ENCODE results near the gene GMDS. TPM values are rescaled to one million over a fixed set of nuclear protein-coding genes. Genes with fewer than 3 reads are reported as not detected.
A peak's percentile ranks its signal among the peaks of the same experiment; 100 is the strongest.

GMDS gene
- polyA plus RNA-seq, 1 of the 3 experiments (the other 2 are of a cell fraction), result 12.3 TPM

GRCh38 chr6:1667012-1667804 lies 578.2 kb downstream of the GMDS start:
- Histone ChIP-seq H3F3A (replicated peaks; ENCODE audit: insufficient read depth) (no peaks in the 10 kb centered on the region), H3K9me3 (no peaks in the 10 kb centered on the region), H3K36me3 (replicated peaks in 1 of 2; ENCODE audit: control insufficient read depth in 1 of 2, insufficient read depth in 2 of 2, low read length in 1 of 2) (no peaks in the 10 kb centered on the region), H3K27me3 (ENCODE audit: insufficient read depth) (no peaks in the 10 kb centered on the region), H3K9me2 (no peaks in the 10 kb centered on the region), H3K4me1 (ENCODE audit: control insufficient read depth in 1 of 2, insufficient read depth in 2 of 2, low read depth in 1 of 2, low read length in 1 of 2) (peaks cover 11 to 20% of the 10 kb centered on the region in 2 experiments; a peak in 3 of 4 replicates), H3K9ac (no peak overlapping the region), H3K27ac (ENCODE audit: low read depth in 2 of 2, low read length in 1 of 2) (peak overlapping the region; percentile 25 to 89; a peak in 3 of 4 replicates), H3K4me2 (no peak overlapping the region), H3K4me3 (ENCODE audit: low read depth in 2 of 2, low read length in 1 of 2) (no peak overlapping the region), H2AFZ (ENCODE audit: low read depth) (no peak overlapping the region; the same call in 1 of the 2 replicates), H4K20me1 (ENCODE audit: insufficient read depth) (no peaks in the 10 kb centered on the region), H3K79me2 (ENCODE audit: insufficient read depth) (no peaks in the 10 kb centered on the region)
- POLR2A ChIA-PET, result no interaction called here
- peak; percentile 74 for DNase-seq
- WGBS (ENCODE audit: low lambda C conversion rate), result 41% methylated on average over 6 of the region's 6 CpGs
- CTCF ChIA-PET, result interaction anchor here (1.4 to 2.0 kb wide), 2 partner anchors 20 to 437 kb away, joined by 6 read pairs; no protein-coding TSS in a partner anchor
- TF ChIP-seq RCOR1 (IDR thresholded peaks at IDR 0.05; ENCODE audit: low read length), result peak; percentile 64; the same call in 1 of the 2 replicates
- TF ChIP-seq ZBTB33 (IDR thresholded peaks at IDR 0.05; ENCODE audit: borderline replicate concordance, low read depth), result no peak
- no peak for TF ChIP-seq SMC3 (IDR thresholded peaks at IDR 0.05; ENCODE audit: low read depth, low read length)
- no peak for TF ChIP-seq GABPA (IDR thresholded peaks at IDR 0.05; ENCODE audit: low read depth)
- TF ChIP-seq GATA2 (CRISPR knock-in tag; IDR thresholded peaks at IDR 0.05), result peak; percentile 90
- TF ChIP-seq CHD2 (IDR thresholded peaks at IDR 0.05; ENCODE audit: low read length, partially characterized antibody), result peak; percentile 57
- TF ChIP-seq NFIC (IDR thresholded peaks at IDR 0.05; ENCODE audit: borderline replicate concordance), result no peak
- TF ChIP-seq POLR2AphosphoS5 (IDR thresholded peaks at IDR 0.05; ENCODE audit: low read depth, low read length), result no peak; the same call in 1 of the 2 replicates
- TF ChIP-seq RFX5 (IDR thresholded peaks at IDR 0.05; ENCODE audit: low read length), result peak; percentile 70; the same call in 1 of the 2 replicates
- TF ChIP-seq FOXM1 (IDR thresholded peaks at IDR 0.05; ENCODE audit: low read depth), result no peak
- no peak for TF ChIP-seq RXRA (IDR thresholded peaks at IDR 0.05; ENCODE audit: borderline replicate concordance, low read depth)
- TF ChIP-seq FOXJ3 (CRISPR knock-in tag; IDR thresholded peaks at IDR 0.05), result peak; percentile 45; the same call in 1 of the 2 replicates
- no peak for TF ChIP-seq JUND (IDR thresholded peaks at IDR 0.05)
- TF ChIP-seq EZH2phosphoT487 (IDR thresholded peaks at IDR 0.05; ENCODE audit: borderline replicate concordance, low read depth), result no peak
- TF ChIP-seq MEF2A (IDR thresholded peaks at IDR 0.05; ENCODE audit: borderline replicate concordance, low read depth), result no peak
- TF ChIP-seq, protein P1, sequence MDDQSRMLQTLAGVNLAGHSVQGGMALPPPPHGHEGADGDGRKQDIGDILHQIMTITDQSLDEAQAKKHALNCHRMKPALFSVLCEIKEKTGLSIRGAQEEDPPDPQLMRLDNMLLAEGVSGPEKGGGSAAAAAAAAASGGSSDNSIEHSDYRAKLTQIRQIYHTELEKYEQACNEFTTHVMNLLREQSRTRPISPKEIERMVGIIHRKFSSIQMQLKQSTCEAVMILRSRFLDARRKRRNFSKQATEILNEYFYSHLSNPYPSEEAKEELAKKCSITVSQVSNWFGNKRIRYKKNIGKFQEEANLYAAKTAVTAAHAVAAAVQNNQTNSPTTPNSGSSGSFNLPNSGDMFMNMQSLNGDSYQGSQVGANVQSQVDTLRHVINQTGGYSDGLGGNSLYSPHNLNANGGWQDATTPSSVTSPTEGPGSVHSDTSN (IDR thresholded peaks at IDR 0.05), result peak; percentile 8; the same call in 1 of the 2 replicates
- peak; percentile 8; the same call in 1 of the 2 replicates for TF ChIP-seq RAD21 (IDR thresholded peaks at IDR 0.05; ENCODE audit: low read length)
- TF ChIP-seq SIN3A (IDR thresholded peaks at IDR 0.05; ENCODE audit: borderline replicate concordance, low read depth, low read length), result no peak
- TF ChIP-seq, protein P2, sequence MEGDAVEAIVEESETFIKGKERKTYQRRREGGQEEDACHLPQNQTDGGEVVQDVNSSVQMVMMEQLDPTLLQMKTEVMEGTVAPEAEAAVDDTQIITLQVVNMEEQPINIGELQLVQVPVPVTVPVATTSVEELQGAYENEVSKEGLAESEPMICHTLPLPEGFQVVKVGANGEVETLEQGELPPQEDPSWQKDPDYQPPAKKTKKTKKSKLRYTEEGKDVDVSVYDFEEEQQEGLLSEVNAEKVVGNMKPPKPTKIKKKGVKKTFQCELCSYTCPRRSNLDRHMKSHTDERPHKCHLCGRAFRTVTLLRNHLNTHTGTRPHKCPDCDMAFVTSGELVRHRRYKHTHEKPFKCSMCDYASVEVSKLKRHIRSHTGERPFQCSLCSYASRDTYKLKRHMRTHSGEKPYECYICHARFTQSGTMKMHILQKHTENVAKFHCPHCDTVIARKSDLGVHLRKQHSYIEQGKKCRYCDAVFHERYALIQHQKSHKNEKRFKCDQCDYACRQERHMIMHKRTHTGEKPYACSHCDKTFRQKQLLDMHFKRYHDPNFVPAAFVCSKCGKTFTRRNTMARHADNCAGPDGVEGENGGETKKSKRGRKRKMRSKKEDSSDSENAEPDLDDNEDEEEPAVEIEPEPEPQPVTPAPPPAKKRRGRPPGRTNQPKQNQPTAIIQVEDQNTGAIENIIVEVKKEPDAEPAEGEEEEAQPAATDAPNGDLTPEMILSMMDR (IDR thresholded peaks at IDR 0.05), result no peak
- TF ChIP-seq, protein P3, sequence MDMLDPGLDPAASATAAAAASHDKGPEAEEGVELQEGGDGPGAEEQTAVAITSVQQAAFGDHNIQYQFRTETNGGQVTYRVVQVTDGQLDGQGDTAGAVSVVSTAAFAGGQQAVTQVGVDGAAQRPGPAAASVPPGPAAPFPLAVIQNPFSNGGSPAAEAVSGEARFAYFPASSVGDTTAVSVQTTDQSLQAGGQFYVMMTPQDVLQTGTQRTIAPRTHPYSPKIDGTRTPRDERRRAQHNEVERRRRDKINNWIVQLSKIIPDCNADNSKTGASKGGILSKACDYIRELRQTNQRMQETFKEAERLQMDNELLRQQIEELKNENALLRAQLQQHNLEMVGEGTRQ (IDR thresholded peaks at IDR 0.05; ENCODE audit: borderline replicate concordance, low read depth, low read length), result no peak
- peak in 1 of 2 experiments; percentile 58; a peak in 1 of 4 replicates for TF ChIP-seq EP300 (IDR thresholded peaks at IDR 0.05; ENCODE audit: borderline replicate concordance in 1 of 2, low read depth in 1 of 2, low read length in 1 of 2)
- TF ChIP-seq USF1 (IDR thresholded peaks at IDR 0.05; ENCODE audit: borderline replicate concordance, low read depth), result no peak
- TF ChIP-seq FOSL2 (IDR thresholded peaks at IDR 0.05; ENCODE audit: borderline replicate concordance, low read depth), result no peak
- no peak for TF ChIP-seq NRF1 (IDR thresholded peaks at IDR 0.05; ENCODE audit: low read depth, low read length)
- TF ChIP-seq TCF12 (IDR thresholded peaks at IDR 0.05), result no peak
- TF ChIP-seq YY1 (IDR thresholded peaks at IDR 0.05; ENCODE audit: low read depth), result no peak
- TF ChIP-seq MAX (IDR thresholded peaks at IDR 0.05; ENCODE audit: low read depth), result no peak
- TF ChIP-seq TEAD4 (IDR thresholded peaks at IDR 0.05; ENCODE audit: borderline replicate concordance, insufficient read depth), result no peak

Measured in SK-N-SH (cell line).